Measurements from ENCODE around the gene CDK8.

DNA sequence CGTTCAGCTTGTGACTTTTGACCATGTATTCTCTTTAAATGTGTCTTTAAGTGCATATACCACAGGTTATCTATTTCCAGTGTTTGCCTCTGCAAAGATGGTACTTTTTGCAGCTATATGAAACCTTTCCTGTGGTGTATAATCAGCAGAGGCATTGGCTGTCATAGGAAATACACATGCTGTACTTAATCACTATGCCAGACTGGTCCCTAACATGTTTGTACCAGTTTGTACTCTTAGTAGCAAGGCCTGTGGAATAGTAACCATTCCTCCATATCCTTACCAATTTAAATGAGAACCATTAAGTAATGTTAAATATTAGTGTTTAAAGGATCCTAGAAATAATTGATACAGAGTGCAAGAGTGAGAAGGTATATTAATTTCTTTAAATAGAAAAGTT is 69.8 kb downstream of the CDK8 start:
- TF ChIP-seq, protein P1, sequence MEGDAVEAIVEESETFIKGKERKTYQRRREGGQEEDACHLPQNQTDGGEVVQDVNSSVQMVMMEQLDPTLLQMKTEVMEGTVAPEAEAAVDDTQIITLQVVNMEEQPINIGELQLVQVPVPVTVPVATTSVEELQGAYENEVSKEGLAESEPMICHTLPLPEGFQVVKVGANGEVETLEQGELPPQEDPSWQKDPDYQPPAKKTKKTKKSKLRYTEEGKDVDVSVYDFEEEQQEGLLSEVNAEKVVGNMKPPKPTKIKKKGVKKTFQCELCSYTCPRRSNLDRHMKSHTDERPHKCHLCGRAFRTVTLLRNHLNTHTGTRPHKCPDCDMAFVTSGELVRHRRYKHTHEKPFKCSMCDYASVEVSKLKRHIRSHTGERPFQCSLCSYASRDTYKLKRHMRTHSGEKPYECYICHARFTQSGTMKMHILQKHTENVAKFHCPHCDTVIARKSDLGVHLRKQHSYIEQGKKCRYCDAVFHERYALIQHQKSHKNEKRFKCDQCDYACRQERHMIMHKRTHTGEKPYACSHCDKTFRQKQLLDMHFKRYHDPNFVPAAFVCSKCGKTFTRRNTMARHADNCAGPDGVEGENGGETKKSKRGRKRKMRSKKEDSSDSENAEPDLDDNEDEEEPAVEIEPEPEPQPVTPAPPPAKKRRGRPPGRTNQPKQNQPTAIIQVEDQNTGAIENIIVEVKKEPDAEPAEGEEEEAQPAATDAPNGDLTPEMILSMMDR (conservative IDR thresholded peaks at IDR 0.05; ENCODE audit: low read length), result no peak
- no peak for TF ChIP-seq EZH2phosphoT487 (IDR thresholded peaks at IDR 0.05; ENCODE audit: borderline replicate concordance, low read depth, low read length)
